ENCODE results near the gene LMAN2L. TPM values are rescaled to one million over a fixed set of nuclear protein-coding genes. Genes with fewer than 3 reads are reported as not detected.

Gene LMAN2L
- total and polyA plus RNA-seq, 4 donors, result 6.4 to 15.1 (median 12.3) TPM

DNA sequence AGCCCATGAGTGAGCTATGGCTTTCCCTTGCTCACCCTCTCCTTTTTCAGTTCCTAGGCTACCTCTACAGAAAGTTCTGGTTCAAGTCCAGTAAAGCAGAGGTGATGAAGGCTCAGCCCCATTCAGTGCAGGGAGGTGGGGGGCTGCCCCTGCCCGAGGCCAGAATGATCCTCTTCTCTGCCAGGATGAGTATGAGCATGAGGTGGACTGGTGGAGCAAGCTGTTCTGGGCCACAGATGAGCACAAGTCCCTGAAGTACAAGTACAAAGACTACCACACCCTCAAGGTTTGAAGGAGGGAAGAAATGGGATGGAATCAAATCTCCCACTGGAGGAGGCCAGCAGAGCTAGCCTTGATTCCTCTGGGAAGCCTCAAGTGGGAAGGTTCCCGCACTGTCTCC, 42.4 kb downstream of the LMAN2L start:
- TF ChIP-seq, protein P1, sequence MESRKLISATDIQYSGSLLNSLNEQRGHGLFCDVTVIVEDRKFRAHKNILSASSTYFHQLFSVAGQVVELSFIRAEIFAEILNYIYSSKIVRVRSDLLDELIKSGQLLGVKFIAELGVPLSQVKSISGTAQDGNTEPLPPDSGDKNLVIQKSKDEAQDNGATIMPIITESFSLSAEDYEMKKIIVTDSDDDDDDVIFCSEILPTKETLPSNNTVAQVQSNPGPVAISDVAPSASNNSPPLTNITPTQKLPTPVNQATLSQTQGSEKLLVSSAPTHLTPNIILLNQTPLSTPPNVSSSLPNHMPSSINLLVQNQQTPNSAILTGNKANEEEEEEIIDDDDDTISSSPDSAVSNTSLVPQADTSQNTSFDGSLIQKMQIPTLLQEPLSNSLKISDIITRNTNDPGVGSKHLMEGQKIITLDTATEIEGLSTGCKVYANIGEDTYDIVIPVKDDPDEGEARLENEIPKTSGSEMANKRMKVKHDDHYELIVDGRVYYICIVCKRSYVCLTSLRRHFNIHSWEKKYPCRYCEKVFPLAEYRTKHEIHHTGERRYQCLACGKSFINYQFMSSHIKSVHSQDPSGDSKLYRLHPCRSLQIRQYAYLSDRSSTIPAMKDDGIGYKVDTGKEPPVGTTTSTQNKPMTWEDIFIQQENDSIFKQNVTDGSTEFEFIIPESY (IDR thresholded peaks at IDR 0.05), result no peak
- TF ChIP-seq, protein P2, sequence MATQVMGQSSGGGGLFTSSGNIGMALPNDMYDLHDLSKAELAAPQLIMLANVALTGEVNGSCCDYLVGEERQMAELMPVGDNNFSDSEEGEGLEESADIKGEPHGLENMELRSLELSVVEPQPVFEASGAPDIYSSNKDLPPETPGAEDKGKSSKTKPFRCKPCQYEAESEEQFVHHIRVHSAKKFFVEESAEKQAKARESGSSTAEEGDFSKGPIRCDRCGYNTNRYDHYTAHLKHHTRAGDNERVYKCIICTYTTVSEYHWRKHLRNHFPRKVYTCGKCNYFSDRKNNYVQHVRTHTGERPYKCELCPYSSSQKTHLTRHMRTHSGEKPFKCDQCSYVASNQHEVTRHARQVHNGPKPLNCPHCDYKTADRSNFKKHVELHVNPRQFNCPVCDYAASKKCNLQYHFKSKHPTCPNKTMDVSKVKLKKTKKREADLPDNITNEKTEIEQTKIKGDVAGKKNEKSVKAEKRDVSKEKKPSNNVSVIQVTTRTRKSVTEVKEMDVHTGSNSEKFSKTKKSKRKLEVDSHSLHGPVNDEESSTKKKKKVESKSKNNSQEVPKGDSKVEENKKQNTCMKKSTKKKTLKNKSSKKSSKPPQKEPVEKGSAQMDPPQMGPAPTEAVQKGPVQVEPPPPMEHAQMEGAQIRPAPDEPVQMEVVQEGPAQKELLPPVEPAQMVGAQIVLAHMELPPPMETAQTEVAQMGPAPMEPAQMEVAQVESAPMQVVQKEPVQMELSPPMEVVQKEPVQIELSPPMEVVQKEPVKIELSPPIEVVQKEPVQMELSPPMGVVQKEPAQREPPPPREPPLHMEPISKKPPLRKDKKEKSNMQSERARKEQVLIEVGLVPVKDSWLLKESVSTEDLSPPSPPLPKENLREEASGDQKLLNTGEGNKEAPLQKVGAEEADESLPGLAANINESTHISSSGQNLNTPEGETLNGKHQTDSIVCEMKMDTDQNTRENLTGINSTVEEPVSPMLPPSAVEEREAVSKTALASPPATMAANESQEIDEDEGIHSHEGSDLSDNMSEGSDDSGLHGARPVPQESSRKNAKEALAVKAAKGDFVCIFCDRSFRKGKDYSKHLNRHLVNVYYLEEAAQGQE (IDR thresholded peaks at IDR 0.05), result no peak
- TF ChIP-seq, protein P3, sequence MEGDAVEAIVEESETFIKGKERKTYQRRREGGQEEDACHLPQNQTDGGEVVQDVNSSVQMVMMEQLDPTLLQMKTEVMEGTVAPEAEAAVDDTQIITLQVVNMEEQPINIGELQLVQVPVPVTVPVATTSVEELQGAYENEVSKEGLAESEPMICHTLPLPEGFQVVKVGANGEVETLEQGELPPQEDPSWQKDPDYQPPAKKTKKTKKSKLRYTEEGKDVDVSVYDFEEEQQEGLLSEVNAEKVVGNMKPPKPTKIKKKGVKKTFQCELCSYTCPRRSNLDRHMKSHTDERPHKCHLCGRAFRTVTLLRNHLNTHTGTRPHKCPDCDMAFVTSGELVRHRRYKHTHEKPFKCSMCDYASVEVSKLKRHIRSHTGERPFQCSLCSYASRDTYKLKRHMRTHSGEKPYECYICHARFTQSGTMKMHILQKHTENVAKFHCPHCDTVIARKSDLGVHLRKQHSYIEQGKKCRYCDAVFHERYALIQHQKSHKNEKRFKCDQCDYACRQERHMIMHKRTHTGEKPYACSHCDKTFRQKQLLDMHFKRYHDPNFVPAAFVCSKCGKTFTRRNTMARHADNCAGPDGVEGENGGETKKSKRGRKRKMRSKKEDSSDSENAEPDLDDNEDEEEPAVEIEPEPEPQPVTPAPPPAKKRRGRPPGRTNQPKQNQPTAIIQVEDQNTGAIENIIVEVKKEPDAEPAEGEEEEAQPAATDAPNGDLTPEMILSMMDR (IDR thresholded peaks at IDR 0.05; ENCODE audit: low read depth, low read length, missing input control), result no peak
- no peak for TF ChIP-seq FOXA2 (IDR thresholded peaks at IDR 0.05)
- TF ChIP-seq RAD21 (IDR thresholded peaks at IDR 0.05), result no peak
- no peak for TF ChIP-seq NR2F2 (IDR thresholded peaks at IDR 0.05)
- no peak for TF ChIP-seq EGR1 (IDR thresholded peaks at IDR 0.05; ENCODE audit: low read depth in 2 of 2)
- no peak for TF ChIP-seq FOXA1 (IDR thresholded peaks at IDR 0.05)
- no peak for TF ChIP-seq HNF4A (conservative IDR thresholded peaks at IDR 0.05)
- TF ChIP-seq RXRA (IDR thresholded peaks at IDR 0.05), result no peak
- TF ChIP-seq HNF4G (IDR thresholded peaks at IDR 0.05), result no peak
- H3K9ac ChIP-seq (ENCODE audit: low read depth in 1 of 2, low read length in 2 of 2), result no peak overlapping the region
- H3K36me3 ChIP-seq (ENCODE audit: control insufficient read depth in 4 of 4, insufficient read depth in 3 of 4, low read depth in 1 of 4, low read length in 3 of 4), result no peaks in the 10 kb centered on the region
- H3K4me1 ChIP-seq (ENCODE audit: control insufficient read depth in 4 of 4, insufficient read depth in 4 of 4, low read length in 3 of 4), result no peaks in the 10 kb centered on the region
- no peaks in the 10 kb centered on the region for H3K27me3 ChIP-seq (ENCODE audit: control insufficient read depth in 4 of 4, insufficient read depth in 4 of 4, low read length in 3 of 4)
- no peak for DNase-seq (ENCODE audit: low spot score)
- H3K4me3 ChIP-seq (ENCODE audit: low read depth in 1 of 3, low read length in 3 of 3), result no peak overlapping the region
- no peak overlapping the region for H3K27ac ChIP-seq (ENCODE audit: low read depth in 1 of 2, low read length in 2 of 2)
- 91% methylated on average over 2 of the region's 2 CpGs for WGBS
- no peaks in the 10 kb centered on the region for H3K9me3 ChIP-seq (ENCODE audit: control insufficient read depth in 4 of 4, low read length in 3 of 4)

DNA sequence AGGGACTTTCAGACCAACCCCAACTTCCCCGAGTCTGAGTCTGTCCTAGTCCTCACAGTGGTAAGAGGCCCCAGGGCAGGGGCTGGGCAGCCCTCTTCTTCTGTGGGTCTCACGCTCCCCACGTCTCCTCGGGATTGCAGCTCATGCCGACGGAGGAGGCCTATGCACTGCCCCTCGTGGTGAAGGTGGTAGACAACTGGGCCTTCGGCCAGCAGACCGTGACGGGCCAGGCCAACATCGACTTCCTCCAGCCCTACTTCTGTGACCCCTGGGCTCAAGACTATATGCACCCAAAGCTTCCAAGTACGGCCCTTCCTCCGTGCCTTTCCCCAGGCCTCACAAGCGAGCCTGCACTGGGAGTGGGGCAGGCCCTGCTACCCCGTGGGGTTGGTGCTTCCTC, 44.3 kb downstream of the LMAN2L start:
- H3K4me1 ChIP-seq (ENCODE audit: control insufficient read depth in 4 of 4, insufficient read depth in 4 of 4, low read length in 3 of 4), result no peaks in the 10 kb centered on the region
- H3K9ac ChIP-seq (ENCODE audit: low read depth in 1 of 2, low read length in 2 of 2), result no peak overlapping the region
- H3K27ac ChIP-seq (ENCODE audit: low read depth in 1 of 2, low read length in 2 of 2), result no peak overlapping the region
- no peak for DNase-seq (ENCODE audit: low spot score)
- 90% methylated on average over 15 of the region's 15 CpGs for WGBS
- no peaks in the 10 kb centered on the region for H3K27me3 ChIP-seq (ENCODE audit: control insufficient read depth in 4 of 4, insufficient read depth in 4 of 4, low read length in 3 of 4)
- H3K36me3 ChIP-seq (ENCODE audit: control insufficient read depth in 4 of 4, insufficient read depth in 3 of 4, low read depth in 1 of 4, low read length in 3 of 4), result no peaks in the 10 kb centered on the region
- H3K4me3 ChIP-seq (ENCODE audit: low read depth in 1 of 3, low read length in 3 of 3), result no peak overlapping the region
- H3K9me3 ChIP-seq (ENCODE audit: control insufficient read depth in 4 of 4, low read length in 3 of 4), result no peaks in the 10 kb centered on the region
- TF ChIP-seq HNF4G (IDR thresholded peaks at IDR 0.05) (no peak), YY1 (IDR thresholded peaks at IDR 0.05) (no peak), HNF4A (conservative IDR thresholded peaks at IDR 0.05) (no peak), EGR1 (IDR thresholded peaks at IDR 0.05; ENCODE audit: low read depth in 2 of 2) (no peak), RAD21 (IDR thresholded peaks at IDR 0.05) (no peak), JUND (IDR thresholded peaks at IDR 0.05) (no peak), GABPA (IDR thresholded peaks at IDR 0.05 in 1 of 2, conservative IDR thresholded peaks at IDR 0.05 in 1 of 2) (no peak), NR2F2 (IDR thresholded peaks at IDR 0.05) (no peak), FOXA1 (IDR thresholded peaks at IDR 0.05) (no peak), FOXA2 (IDR thresholded peaks at IDR 0.05) (no peak), RXRA (IDR thresholded peaks at IDR 0.05) (no peak)
- TF ChIP-seq, protein P3 (IDR thresholded peaks at IDR 0.05; ENCODE audit: low read depth, low read length, missing input control), result no peak
- TF ChIP-seq, protein P2 (IDR thresholded peaks at IDR 0.05), result no peak
- TF ChIP-seq, protein P4, sequence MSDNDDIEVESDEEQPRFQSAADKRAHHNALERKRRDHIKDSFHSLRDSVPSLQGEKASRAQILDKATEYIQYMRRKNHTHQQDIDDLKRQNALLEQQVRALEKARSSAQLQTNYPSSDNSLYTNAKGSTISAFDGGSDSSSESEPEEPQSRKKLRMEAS (IDR thresholded peaks at IDR 0.05), result no peak
- TF ChIP-seq, protein P1 (IDR thresholded peaks at IDR 0.05), result no peak
